ENCODE results near the gene TTF2.
"Not testable (repeated sequence)": the region's sequence is repeated elsewhere in the genome, so short reads cannot be mapped to it uniquely, and the experiment has no call there.

The TTF2 gene

GRCh38 chr1:117093870-117094621, 33.9 kb downstream of the TTF2 start:
- peak; percentile 76 for DNase-seq (ENCODE audit: low read depth)

GRCh38 chr1:117094841-117095604, 34.9 kb downstream of the TTF2 start:
- peak; percentile 90 for DNase-seq (ENCODE audit: low read depth)

- peak; percentile 78 for DNase-seq (ENCODE audit: low read depth)
These were observed 36.9 kb downstream of the TTF2 start for GRCh38 chr1:117096951-117097408.

- peak; percentile 79 for DNase-seq (ENCODE audit: low read depth)
These were observed 37.3 kb downstream of the TTF2 start for GRCh38 chr1:117097443-117097842.

GRCh38 chr1:117098287-117098890, 38.3 kb downstream of the TTF2 start:
- peak; percentile 51 for DNase-seq (ENCODE audit: low read depth)

- no peak for DNase-seq (ENCODE audit: low read depth)
These were observed 41.2 kb downstream of the TTF2 start for GRCh38 chr1:117101334-117101733.

- not testable (repeated sequence) for DNase-seq (ENCODE audit: low read depth)
These were observed 41.7 kb downstream of the TTF2 start for GRCh38 chr1:117101858-117102257.

- DNase-seq (ENCODE audit: low read depth), result peak; percentile 34
These were observed 44.9 kb downstream of the TTF2 start for GRCh38 chr1:117104986-117105385.

- no peak for DNase-seq (ENCODE audit: low read depth)
These were observed 45.6 kb downstream of the TTF2 start for GRCh38 chr1:117105722-117106121.

- DNase-seq (ENCODE audit: low read depth), result no peak
These were observed 46.4 kb downstream of the TTF2 start for GRCh38 chr1:117106478-117106877.

- no peak for DNase-seq (ENCODE audit: low read depth)
These were observed 47.2 kb downstream of the TTF2 start for GRCh38 chr1:117107364-117107763.

- DNase-seq (ENCODE audit: low read depth), result peak; percentile 36
These were observed 50.6 kb downstream of the TTF2 start for GRCh38 chr1:117110774-117111173.

- no peak for DNase-seq (ENCODE audit: low read depth)
These were observed 52.1 kb downstream of the TTF2 start for GRCh38 chr1:117112047-117112717.

GRCh38 chr1:117113199-117113598, 53.1 kb downstream of the TTF2 start:
- no peak for DNase-seq (ENCODE audit: low read depth)

- DNase-seq (ENCODE audit: low read depth), result no peak
These were observed 54.8 kb downstream of the TTF2 start for GRCh38 chr1:117114877-117115276.

GRCh38 chr1:117116090-117116783, 56.1 kb downstream of the TTF2 start:
- DNase-seq (ENCODE audit: low read depth), result no peak

- DNase-seq (ENCODE audit: low read depth), result no peak
These were observed 56.6 kb downstream of the TTF2 start for GRCh38 chr1:117116784-117117130.

GRCh38 chr1:117117697-117118096, 57.6 kb downstream of the TTF2 start:
- no peak for DNase-seq (ENCODE audit: low read depth)

- no peak for DNase-seq (ENCODE audit: low read depth)
These were observed 58.0 kb downstream of the TTF2 start for GRCh38 chr1:117118137-117118536.

- DNase-seq (ENCODE audit: low read depth), result not testable (repeated sequence)
These were observed 59.0 kb downstream of the TTF2 start for GRCh38 chr1:117119144-117119543.

- no peak for DNase-seq (ENCODE audit: low read depth)
These were observed 60.9 kb downstream of the TTF2 start for GRCh38 chr1:117120774-117121588.
